GM12874 (cell line): ENCODE measurements around the gene TAF10.

Experiments
- TF ChIP-seq, protein P1 (sequence below): IDR thresholded peaks from 2 replicates; pipeline ENCODE4 v1.5.1; 2011; ENCODE audit warnings: low read depth, mild to moderate bottlenecking, control low read depth, low read length, moderate library complexity; ENCODE audit not compliant: insufficient read depth

TAF10 gene

DNA sequence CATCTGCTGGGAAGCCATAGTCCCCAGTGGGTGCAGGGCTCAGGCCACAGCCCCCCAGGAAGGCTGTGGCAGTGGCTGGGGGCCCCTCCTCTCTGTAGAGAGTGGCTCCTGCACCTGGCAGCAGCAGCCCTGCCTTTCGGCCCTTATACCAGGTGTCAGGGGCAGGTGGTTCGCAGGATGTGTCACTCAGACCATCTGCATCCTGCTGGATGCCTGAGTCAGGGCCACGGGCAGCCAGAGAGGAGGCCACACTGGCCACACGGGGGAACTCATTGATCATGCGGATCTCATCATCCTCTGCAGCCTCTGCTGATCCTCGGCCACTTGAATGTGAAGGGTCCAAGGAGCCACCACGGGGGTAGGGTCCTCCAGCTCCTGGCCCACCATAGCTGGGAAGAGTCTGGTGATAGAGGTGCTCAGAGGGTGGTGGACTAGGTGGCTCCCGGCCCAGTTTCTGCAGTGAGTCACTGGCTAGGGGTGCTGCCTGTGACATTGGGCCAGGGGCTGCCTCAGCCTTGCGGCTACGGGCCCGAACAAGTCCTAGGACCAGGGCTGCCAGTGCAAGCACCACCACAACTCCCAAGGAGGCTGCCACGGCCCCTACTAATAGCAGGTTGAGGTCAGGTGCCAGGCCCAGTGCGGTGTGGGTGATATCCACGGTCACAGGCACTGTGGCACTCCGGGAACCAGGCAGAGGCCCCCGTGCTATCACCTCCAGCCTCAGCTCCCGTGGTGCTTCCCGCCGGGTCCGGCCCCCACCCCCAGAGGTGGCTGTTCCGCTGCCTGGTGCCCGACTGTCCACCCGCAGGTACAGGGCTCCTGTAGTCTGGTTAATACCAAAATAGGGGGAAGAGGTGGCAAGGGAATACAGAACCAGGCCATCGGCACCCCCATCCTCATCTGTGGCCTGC is 10.5 kb upstream of the TAF10 start:
- TF ChIP-seq, protein P1, sequence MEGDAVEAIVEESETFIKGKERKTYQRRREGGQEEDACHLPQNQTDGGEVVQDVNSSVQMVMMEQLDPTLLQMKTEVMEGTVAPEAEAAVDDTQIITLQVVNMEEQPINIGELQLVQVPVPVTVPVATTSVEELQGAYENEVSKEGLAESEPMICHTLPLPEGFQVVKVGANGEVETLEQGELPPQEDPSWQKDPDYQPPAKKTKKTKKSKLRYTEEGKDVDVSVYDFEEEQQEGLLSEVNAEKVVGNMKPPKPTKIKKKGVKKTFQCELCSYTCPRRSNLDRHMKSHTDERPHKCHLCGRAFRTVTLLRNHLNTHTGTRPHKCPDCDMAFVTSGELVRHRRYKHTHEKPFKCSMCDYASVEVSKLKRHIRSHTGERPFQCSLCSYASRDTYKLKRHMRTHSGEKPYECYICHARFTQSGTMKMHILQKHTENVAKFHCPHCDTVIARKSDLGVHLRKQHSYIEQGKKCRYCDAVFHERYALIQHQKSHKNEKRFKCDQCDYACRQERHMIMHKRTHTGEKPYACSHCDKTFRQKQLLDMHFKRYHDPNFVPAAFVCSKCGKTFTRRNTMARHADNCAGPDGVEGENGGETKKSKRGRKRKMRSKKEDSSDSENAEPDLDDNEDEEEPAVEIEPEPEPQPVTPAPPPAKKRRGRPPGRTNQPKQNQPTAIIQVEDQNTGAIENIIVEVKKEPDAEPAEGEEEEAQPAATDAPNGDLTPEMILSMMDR: no peak

DNA sequence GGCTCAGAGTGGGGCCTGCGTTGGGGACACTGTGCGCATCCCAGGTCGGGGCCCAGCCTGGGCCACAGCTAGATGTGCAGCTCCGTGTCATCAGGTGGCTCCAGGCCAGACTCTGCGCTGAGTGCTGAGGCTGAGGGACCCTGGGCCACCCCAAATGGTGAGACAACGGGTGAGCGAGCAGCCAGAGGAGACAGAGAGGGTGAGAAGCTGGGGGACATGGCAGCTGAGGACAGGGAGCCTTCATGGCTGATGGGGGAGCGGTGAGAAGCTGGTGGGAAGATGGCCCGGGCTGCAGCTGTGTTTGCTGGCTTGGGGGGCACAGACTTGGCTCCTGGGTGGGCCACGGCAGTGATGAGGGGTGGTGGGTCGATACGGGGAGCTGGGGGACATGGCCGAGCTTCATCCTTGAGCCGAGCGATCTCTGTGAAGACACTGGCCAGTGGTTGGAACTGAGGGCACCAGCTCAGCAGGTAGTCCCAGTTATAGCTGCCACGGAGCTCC is 9.7 kb upstream of the TAF10 start:
- TF ChIP-seq, protein P1: no peak

DNA sequence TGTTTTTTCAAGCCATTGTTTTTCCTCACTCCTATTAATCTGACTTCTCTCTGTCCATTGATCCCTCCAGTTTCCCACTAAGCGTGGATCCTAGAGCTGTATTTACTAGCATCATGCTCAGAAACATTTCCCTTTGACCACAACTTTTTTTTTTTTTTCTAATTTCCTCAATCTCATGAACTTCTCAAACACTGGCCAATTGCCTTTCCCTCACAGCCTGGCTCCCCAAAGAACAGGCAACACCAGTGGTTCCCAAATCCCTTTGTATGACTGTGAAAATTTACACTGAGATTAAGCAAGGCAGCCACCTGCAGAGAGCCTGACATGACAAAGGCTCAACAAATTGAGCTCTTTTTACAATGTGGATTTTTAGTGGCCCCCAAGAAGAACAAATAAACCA is 8.6 kb upstream of the TAF10 start:
- TF ChIP-seq, protein P1: no peak

DNA sequence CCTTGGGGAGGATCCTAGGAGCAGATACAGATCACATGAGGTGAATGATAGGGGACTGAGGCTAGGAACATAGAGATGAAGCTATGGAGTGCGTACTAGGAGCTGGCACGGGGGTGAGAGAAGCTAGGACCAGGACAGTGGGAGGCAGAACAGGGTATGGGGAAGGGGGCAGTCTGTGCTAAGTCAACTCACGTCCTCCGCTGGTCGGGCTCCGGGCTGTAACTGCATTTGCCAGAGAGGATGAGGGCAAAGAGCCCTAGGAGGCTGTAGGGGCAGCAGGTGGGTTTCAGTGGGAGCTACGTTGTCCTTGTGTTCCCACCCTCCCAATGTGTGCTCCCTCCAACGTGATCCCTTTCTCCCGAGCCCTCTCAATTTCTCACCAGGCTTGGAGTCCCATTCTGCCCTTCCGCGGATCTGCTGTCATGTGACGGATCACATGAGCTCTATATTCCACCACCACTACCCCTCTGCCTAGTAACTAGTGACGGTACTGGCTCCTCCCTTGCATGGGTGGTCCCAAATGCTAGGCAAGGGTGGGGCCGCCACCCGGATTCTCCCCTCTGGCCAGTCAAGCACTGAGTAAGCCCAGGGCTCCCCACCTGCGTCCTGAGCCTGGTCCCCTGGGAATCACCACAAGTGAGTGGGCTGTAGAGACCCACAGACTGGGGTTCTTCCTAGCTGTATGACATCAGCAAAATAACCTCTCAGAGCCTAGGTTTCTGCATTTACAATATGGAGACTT is 7.2 kb upstream of the TAF10 start, which contains the start of gene TPP1:
TSS of gene TPP1 (minus strand) at position 419 of the 742 bp plus-strand sequence. CDS start at position 397, 22 bp downstream.
- TF ChIP-seq, protein P1: no peak

DNA sequence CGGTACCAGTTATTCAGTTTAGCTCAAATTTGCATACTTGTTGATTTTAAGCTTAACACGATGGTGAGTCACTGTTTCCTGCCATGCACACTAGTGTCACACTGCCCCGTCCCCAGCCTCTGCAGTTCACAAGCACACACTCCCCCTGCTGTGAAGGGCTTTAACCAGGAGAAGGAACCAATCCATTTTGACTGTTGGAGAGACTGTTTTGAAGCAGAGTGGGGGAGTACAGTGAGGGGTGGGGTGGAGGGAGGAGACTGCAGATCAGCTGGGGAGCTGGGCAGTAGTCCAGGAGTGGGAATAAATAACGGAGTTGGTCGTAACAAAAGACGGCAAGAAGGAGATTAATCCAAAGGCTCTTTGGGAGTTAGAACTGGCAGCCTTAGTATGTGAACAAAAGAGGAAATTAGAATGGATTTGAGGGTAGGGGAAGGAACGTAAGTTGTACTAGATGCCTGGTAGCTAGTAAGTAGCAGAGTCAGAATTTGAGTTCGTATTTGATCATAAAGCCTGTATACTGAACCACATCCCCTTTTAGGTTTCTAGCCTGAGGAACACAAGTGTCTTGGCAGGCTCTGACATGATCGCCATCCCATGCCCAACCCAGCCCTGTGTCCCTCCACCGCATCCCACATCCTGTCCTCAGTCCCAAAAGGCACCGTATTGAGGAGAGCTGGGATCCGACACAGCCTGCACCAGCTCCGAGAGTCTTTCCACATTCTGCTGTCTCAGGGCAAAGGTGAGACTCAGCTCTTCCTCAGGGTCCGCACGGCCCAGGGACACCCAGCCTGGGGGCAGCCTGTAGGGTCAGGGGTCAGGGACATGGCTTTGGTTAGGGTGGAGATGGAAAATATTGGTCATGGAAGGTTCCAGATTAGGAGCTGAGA is 6.3 kb upstream of the TAF10 start:
- TF ChIP-seq, protein P1: no peak

DNA sequence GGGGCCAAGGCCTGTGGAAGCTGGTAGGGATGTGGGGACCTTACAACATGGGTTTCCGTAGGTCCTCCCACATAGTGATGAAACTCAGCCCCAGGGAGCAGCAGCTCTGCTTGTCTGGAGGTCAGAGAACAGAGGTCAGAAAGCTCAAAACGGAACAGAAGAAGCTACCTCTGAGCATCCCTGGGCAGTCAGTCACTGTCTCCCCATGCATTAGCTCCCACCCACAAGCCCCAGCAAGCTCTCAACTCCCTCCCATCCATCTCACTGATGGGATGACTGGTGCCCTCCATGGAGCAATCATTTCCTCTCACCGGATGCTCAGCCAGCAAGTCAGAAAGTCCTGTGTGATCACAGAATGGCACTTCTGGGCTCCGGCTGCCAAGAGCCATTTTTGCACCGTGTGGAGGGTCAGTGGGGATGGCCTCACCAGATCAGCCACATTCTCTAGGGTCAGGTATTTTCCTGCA is 5.3 kb upstream of the TAF10 start:
- TF ChIP-seq, protein P1: no peak
